GM12874 (cell line): Measurements from ENCODE around the gene MSMB.

ENCODE experiments used
- TF ChIP-seq, protein P1 (sequence below): IDR thresholded peaks from 2 replicates; pipeline ENCODE4 v1.5.1; 2011; ENCODE audit warnings: low read depth, mild to moderate bottlenecking, control low read depth, low read length, moderate library complexity; ENCODE audit not compliant: insufficient read depth

MSMB gene

DNA sequence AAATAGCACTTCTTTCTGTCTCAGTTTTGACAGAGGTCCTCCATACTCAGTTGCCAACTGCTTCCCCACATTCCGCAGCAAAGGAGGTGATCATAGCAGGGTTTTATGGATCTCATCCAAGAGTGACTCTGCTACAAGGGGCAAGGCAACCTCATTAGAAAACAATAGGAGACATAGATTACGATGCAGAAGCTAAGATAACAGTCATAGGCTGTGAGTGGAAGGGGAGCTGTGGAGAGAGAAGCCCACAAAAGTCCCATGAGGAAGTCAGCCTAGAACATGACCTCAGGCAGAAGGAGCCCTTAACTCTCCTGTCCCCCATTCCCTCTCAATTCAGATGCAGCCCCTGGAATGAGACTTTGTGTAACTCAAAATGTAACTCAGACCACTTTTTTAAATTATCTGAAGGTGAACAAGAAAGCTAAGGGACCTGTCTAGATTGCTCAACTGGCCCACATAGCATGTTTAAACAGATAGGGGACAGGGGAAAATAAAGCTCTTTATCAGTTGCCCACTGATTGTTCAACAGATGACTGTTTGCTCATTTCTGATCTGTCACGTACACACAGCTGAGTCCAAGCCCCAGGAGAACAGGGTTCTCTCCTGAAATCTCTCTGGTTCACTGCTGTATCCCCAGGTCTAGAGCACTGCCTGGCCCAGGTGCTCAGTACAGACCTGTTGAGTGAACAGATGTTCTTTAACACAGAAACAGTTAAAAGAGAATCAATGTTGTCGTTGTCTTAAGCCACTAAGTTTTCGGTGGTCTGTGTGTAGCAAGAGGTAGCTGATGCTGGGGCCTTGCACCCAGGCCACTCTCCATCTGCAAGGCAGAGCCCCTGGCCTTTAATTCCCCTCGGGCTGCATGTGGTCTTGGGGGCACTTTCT is 14.2 kb downstream of the MSMB start:
- TF ChIP-seq, protein P1, sequence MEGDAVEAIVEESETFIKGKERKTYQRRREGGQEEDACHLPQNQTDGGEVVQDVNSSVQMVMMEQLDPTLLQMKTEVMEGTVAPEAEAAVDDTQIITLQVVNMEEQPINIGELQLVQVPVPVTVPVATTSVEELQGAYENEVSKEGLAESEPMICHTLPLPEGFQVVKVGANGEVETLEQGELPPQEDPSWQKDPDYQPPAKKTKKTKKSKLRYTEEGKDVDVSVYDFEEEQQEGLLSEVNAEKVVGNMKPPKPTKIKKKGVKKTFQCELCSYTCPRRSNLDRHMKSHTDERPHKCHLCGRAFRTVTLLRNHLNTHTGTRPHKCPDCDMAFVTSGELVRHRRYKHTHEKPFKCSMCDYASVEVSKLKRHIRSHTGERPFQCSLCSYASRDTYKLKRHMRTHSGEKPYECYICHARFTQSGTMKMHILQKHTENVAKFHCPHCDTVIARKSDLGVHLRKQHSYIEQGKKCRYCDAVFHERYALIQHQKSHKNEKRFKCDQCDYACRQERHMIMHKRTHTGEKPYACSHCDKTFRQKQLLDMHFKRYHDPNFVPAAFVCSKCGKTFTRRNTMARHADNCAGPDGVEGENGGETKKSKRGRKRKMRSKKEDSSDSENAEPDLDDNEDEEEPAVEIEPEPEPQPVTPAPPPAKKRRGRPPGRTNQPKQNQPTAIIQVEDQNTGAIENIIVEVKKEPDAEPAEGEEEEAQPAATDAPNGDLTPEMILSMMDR = no peak

DNA sequence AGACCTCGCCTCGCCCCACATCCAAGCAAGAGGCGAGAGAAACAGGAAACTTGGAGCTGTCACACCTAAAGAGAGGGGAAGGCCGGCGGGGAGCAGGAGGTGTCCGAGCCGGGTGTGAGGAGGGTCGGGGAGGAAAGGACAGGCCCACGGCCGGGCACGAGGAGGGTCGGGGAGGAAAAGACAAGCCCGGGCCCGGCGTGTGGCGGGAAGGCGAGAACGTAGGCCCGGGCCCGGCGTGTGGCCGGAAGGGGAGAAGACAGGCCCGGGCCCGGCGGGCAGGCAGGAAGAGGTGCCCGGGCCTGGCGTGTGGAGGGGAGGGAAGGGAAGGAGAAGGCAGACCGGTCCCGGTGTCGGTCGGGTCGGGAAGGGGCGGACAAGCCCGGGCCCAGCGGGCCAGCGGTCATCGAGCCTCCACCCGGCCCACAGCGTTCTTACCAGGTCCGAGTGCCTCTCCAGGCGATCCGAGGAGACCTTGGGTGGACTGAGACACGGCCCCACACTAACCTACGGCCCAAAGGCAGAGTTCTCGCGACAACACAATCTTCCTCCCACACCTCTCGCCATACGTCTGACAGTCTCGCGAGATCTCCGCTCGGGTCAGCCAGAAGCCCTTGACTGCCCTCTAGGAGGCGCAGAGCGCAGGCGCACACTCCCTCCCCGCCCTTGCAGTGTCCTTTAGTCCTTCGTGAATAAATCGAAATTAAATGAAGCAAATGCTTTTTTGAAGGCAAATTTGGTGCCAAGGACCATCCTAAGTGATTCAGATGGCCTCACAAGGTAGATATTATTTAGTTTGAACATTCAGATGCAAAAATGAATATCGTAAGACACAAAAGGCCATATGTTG is 15.8 kb downstream of the MSMB start, which contains the start of gene NCOA4:
Gene NCOA4 (minus strand): TSS at position 533 of the 847 bp plus-strand sequence. CDS start 13,943 bp downstream, outside the sequence.
- TF ChIP-seq, protein P1 = peak; percentile 86

DNA sequence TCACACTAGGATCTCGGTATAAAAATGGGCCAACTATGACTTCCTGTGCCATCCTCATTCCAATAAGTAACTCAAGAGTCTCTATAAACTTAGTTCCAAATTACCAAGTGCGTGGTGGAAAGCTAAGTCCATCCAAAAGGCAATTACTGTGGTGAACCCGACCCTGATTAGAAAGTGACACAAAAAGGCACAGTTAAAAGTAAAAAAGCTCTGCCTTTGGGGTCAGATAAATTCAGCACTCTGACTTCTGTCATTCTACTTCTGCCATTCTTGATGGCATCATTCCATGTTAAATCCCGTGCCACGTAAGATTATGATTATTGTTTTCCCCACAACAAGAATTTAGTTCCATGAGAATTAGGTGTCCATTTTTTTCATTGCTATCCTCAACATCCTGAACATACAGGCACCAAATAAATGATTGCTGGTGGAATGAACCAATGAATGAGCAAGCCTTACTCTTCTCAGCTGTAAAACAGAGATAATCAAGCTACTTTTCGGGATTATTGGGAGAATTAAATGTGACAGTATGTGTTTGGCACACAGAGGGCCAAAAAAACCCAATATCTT is 16.5 kb downstream of the MSMB start:
- TF ChIP-seq, protein P1 = no peak

DNA sequence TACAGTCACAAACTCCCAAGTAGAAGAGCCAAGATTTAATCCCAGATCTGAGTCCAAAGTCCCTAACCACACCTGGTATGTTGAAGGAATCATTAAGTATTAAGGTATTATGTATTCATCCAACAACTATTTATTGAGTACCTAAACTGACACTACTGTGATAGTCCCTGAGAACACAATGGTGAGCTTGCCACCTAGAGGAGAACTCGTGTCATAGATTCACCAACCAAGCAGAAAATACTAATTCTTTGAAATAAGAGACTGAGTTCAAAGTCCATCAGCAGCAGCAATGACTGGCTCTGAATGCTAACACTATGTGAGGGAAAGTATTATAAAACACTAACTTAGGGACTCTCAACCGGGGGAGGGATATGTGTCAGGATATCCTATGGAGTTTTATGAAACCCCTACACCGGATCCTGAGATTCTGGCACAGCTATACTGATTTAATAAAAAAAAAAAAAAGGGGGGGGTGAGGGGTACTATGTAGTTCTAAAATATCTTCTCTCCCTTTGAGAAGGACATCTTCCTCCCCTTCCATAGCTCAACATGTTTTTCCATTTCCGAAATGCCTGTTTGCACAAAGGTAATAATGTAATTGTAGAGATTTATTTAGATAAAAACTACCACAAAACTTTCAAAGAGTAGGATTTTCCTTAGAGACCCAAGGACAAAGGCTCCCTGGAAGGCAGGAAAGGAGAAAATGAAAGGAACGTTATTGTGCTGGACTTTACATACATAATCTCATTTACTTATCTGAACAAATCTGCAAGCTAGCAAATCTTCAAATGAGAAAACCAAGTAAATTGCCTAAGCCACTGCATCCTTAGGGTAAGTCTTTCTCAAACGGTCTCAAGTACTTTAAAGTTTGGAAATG is 17.2 kb downstream of the MSMB start:
- TF ChIP-seq, protein P1 = peak; percentile 58; the same call in 1 of the 2 replicates

DNA sequence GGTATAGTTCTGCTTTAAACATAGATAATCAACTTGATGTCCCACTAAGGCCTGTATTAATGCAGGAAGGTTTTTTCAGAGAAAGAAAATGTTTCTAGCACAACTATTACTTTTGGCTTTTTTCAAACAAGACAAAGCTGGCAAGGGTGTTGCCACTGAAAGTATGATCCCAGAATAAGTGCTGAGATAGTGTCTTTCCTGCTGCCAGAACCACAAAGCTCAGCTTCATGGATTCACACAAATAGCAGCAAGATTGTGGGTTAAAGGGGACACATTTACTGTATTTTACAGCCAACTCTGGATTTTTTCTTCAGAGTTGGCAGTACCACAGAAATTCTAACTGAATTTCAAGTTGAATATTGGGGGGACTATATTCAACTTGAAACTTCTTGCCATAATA is 20.0 kb downstream of the MSMB start:
- TF ChIP-seq, protein P1 = no peak

DNA sequence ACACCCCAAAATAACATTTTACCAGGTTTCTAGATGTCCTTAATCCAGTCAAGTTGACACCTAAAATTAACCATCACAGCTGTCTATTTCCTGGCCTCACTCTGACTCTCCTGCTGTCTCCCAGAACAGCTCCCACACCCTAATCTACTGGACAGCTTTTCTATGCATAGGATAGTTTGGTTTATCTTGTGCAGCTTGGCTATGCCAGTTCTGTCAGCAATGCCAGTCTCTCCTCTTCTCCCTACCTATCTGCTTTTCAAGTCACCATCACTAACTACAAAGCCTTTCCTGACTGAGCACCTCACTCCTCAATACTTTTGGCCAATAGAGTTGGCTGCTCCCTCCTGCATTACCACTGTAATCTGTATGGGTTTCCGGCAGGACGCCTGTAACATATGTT is 20.7 kb downstream of the MSMB start:
- TF ChIP-seq, protein P1 = no peak
